HTR-8/SVneo (cell line): ENCODE results near the gene MSN.

ENCODE experiments used
- DNase-seq: peaks from one replicate; pipeline ENCODE4 v3.0.0; 2011; ENCODE audit warnings: low spot score, mixed read lengths; ENCODE audit not compliant: insufficient read length
- FAIRE-seq: peaks from 2 replicates; lab custom pipeline; 2011; peaks lifted over from hg19 to GRCh38; lab: Jason Lieb, UNC

Gene MSN

GRCh38 chrX:65671286-65671685 is 3.8 kb downstream of the MSN start:
- DNase-seq (no peak), FAIRE-seq (no peak)

- FAIRE-seq: no peak
- no peak for DNase-seq
Measured at GRCh38 chrX:65671966-65672365, 4.5 kb downstream of the MSN start.

GRCh38 chrX:65673857-65674203 is 6.4 kb downstream of the MSN start:
- DNase-seq: no peak

GRCh38 chrX:65674204-65674893 is 6.9 kb downstream of the MSN start:
- DNase-seq (no peak), FAIRE-seq (no peak)

More at GRCh38 chrX:65673857-65674203, 6.4 kb downstream of the MSN start:
- FAIRE-seq: no peak

GRCh38 chrX:65677954-65678469 is 10.6 kb downstream of the MSN start:
- no peak for DNase-seq
- no peak for FAIRE-seq

GRCh38 chrX:65679071-65679540 is 11.7 kb downstream of the MSN start:
- no peak for DNase-seq
- FAIRE-seq: no peak

- FAIRE-seq (no peak), DNase-seq (no peak)
Measured at GRCh38 chrX:65681810-65682209, 14.4 kb downstream of the MSN start.

GRCh38 chrX:65685112-65685511 is 17.7 kb downstream of the MSN start:
- no peak for DNase-seq
- FAIRE-seq: no peak

GRCh38 chrX:65686236-65686635 is 18.8 kb downstream of the MSN start:
- no peak for DNase-seq

GRCh38 chrX:65687367-65687766 is 19.9 kb downstream of the MSN start:
- FAIRE-seq: no peak
- DNase-seq: no peak

More at GRCh38 chrX:65686236-65686635, 18.8 kb downstream of the MSN start:
- FAIRE-seq: no peak

- FAIRE-seq (no peak), DNase-seq (no peak)
Measured at GRCh38 chrX:65688403-65688871, 21.0 kb downstream of the MSN start.

- no peak for FAIRE-seq
Measured at GRCh38 chrX:65689377-65689776, 21.9 kb downstream of the MSN start.

GRCh38 chrX:65690057-65690855 is 22.8 kb downstream of the MSN start:
- no peak for DNase-seq
- FAIRE-seq: no peak

More at GRCh38 chrX:65689377-65689776, 21.9 kb downstream of the MSN start:
- no peak for DNase-seq

- no peak for DNase-seq
- no peak for FAIRE-seq
Measured at GRCh38 chrX:65695849-65696449, 28.5 kb downstream of the MSN start.

- DNase-seq: no peak
Measured at GRCh38 chrX:65696613-65697012, 29.2 kb downstream of the MSN start.

GRCh38 chrX:65697211-65697641 is 29.8 kb downstream of the MSN start:
- no peak for FAIRE-seq
- DNase-seq: no peak

More at GRCh38 chrX:65696613-65697012, 29.2 kb downstream of the MSN start:
- no peak for FAIRE-seq

GRCh38 chrX:65697915-65698796 is 30.7 kb downstream of the MSN start:
- no peak for DNase-seq
- no peak for FAIRE-seq

- FAIRE-seq: no peak
- DNase-seq: no peak
Measured at GRCh38 chrX:65702956-65703355, 35.5 kb downstream of the MSN start.

- FAIRE-seq (no peak), DNase-seq (no peak)
Measured at GRCh38 chrX:65705439-65705838, 38.0 kb downstream of the MSN start.
